ENCODE results near the gene VPS13D.

DNA sequence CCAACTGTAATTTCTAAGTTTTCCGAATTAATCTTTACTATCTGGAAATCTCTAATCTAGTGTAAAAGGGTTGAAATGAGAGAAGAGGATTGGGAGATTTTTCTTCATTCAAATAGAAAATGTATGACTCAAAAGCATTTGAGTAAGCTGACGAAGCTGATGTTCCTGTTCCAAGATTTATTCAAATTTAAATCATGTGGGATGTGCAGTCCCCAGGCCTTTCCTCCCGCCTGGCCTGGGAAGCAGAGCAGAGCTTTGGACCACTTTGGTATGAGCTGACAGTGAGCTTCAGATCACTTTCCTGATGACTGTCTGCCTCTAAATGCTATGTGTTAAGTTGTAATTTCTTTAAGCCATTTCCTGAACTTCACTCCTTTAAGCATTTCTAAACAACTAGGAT, 196.2 kb downstream of the VPS13D start:
- TF ChIP-seq POLR2A (IDR thresholded peaks at IDR 0.05) = no peak
- TF ChIP-seq, protein P1, sequence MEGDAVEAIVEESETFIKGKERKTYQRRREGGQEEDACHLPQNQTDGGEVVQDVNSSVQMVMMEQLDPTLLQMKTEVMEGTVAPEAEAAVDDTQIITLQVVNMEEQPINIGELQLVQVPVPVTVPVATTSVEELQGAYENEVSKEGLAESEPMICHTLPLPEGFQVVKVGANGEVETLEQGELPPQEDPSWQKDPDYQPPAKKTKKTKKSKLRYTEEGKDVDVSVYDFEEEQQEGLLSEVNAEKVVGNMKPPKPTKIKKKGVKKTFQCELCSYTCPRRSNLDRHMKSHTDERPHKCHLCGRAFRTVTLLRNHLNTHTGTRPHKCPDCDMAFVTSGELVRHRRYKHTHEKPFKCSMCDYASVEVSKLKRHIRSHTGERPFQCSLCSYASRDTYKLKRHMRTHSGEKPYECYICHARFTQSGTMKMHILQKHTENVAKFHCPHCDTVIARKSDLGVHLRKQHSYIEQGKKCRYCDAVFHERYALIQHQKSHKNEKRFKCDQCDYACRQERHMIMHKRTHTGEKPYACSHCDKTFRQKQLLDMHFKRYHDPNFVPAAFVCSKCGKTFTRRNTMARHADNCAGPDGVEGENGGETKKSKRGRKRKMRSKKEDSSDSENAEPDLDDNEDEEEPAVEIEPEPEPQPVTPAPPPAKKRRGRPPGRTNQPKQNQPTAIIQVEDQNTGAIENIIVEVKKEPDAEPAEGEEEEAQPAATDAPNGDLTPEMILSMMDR (IDR thresholded peaks at IDR 0.05) = no peak

Data from body of pancreas (tissue), 4 donors.